MCF 10A (cell line): ENCODE measurements around the gene CCDC88C. TPM values are rescaled to one million over a fixed set of nuclear protein-coding genes. Genes with fewer than 3 reads are reported as not detected.
"Not testable (repeated sequence)": the region's sequence is repeated elsewhere in the genome, so short reads cannot be mapped to it uniquely, and the experiment has no call there.

Experiments used
- BruUV-seq: library from RNA; stranded (reverse); fragments of 400-500 nt; replicated peaks from 2 replicates; lab custom pipeline; 2021; lab: Mats Ljungman, UMichigan
- CTCF ChIA-PET: fragments of 300-600 bp; sonication (Branson Sonifier 250); formaldehyde crosslinking; extraction: SDS; loops from one replicate; lab custom pipeline; 2021; ENCODE audit warnings: antibody characterized with exemption, inconsistent platforms; lab: Yijun Ruan, JAX
- POLR2A ChIA-PET: fragments of 300-600, 350-650 bp; sonication (Branson Sonifier 250); formaldehyde crosslinking; extraction: SDS; loops from one replicate; lab custom pipeline; 2020; ENCODE audit warnings: antibody characterized with exemption, inconsistent platforms; lab: Yijun Ruan, JAX
- DNase-seq: peaks from one replicate; pipeline ENCODE4 v3.0.0-alpha.2; 2018; ENCODE audit not compliant: unreplicated experiment
- H3K27ac Mint-ChIP-seq: one replicate; pipeline ENCODE4 v1.8.0; 2022; ENCODE audit warnings: mild to moderate bottlenecking, low read depth, mixed read lengths; ENCODE audit not compliant: unreplicated experiment
- H3K27me3 Mint-ChIP-seq: one replicate; pipeline ENCODE4 v1.8.0; 2022; ENCODE audit warnings: mixed read lengths; ENCODE audit not compliant: insufficient read depth, unreplicated experiment
- H3K36me3 Mint-ChIP-seq: one replicate; pipeline ENCODE4 v1.8.0; 2022; ENCODE audit warnings: mild to moderate bottlenecking, moderate library complexity, mixed read lengths; ENCODE audit not compliant: insufficient read depth, unreplicated experiment
- H3K4me1 Mint-ChIP-seq: one replicate; pipeline ENCODE4 v1.8.0; 2022; ENCODE audit warnings: mixed read lengths; ENCODE audit not compliant: insufficient read depth, unreplicated experiment
- H3K4me3 Mint-ChIP-seq: one replicate; pipeline ENCODE4 v1.8.0; 2022; ENCODE audit warnings: mild to moderate bottlenecking, moderate library complexity, mixed read lengths; ENCODE audit not compliant: unreplicated experiment
- H3K9me3 Mint-ChIP-seq: one replicate; pipeline ENCODE4 v1.8.0; 2022; ENCODE audit warnings: mixed read lengths; ENCODE audit not compliant: unreplicated experiment
- CTCF ChIP-seq: fragments of 200-600 bp; IDR thresholded peaks from one replicate; pipeline ENCODE4 v1.8.0; 2022; ENCODE audit warnings: antibody characterized with exemption, mild to moderate bottlenecking; ENCODE audit not compliant: unreplicated experiment
- intact Hi-C: fragments of 100-400 bp; cut with micrococcal nuclease; formaldehyde crosslinking; loops from 2 replicates; pipeline ENCODE4 v1.14.1; 2022
- total RNA-seq: library from RNA; stranded (reverse); gene quantifications from 2 replicates; pipeline ENCODE4 v1.2.3, GENCODE V29; 2022

The CCDC88C gene
- total RNA-seq, 1 experiment from 2014 or later: 19.7 TPM

GRCh38 chr14:91269076-91269991 lies 148.3 kb downstream of the CCDC88C start:
- intact Hi-C loops: no loop called here
- DNase-seq: no peak
- H3K36me3 Mint-ChIP-seq: peaks cover 6% of the 10 kb centered on the region
- no TSS peak for BruUV-seq
- TF ChIP-seq CTCF: no peak
- ChIA-PET CTCF (interaction anchor here (0.7 to 1.2 kb wide), 3 partner anchors 16 to 271 kb away, joined by 3 to 4 read pairs (median 3); no protein-coding TSS in a partner anchor), POLR2A (interaction anchor here (0.6 kb wide), 1 partner anchor 60 kb away, joined by 3 read pairs; no protein-coding TSS in a partner anchor)
- no peaks in the 10 kb centered on the region for H3K27me3 Mint-ChIP-seq
- H3K4me1 Mint-ChIP-seq: peaks cover 10% of the 10 kb centered on the region
- no peaks in the 10 kb centered on the region for H3K9me3 Mint-ChIP-seq
- H3K27ac Mint-ChIP-seq: no peak overlapping the region
- H3K4me3 Mint-ChIP-seq: no peak overlapping the region

- intact Hi-C loops: no loop called here
- ChIA-PET CTCF (interaction anchor here (0.7 to 1.2 kb wide), 2 partner anchors 18 to 153 kb away, joined by 3 to 4 read pairs; no protein-coding TSS in a partner anchor), POLR2A (interaction anchor here (0.7 kb wide), 1 partner anchor 11 kb away, joined by 3 read pairs; no protein-coding TSS in a partner anchor)
- Mint-ChIP-seq H3K36me3 (peaks cover 6% of the 10 kb centered on the region), H3K27ac (no peak overlapping the region), H3K4me1 (peaks cover 10% of the 10 kb centered on the region), H3K4me3 (no peak overlapping the region), H3K27me3 (no peaks in the 10 kb centered on the region), H3K9me3 (no peaks in the 10 kb centered on the region)
- no peak for TF ChIP-seq CTCF
- no TSS peak for BruUV-seq
- DNase-seq: no peak
Observed at GRCh38 chr14:91267965-91268437, 149.6 kb downstream of the CCDC88C start.

- H3K4me3 Mint-ChIP-seq, POLR2A ChIA-PET, H3K9me3 Mint-ChIP-seq, BruUV-seq, DNase-seq, H3K27me3 Mint-ChIP-seq, H3K27ac Mint-ChIP-seq, H3K36me3 Mint-ChIP-seq, intact Hi-C loops: not testable (repeated sequence)
- CTCF ChIA-PET: interaction anchor here (0.6 to 1.4 kb wide), 2 partner anchors 89 to 157 kb away, joined by 3 to 4 read pairs; no protein-coding TSS in a partner anchor
- peaks cover 10% of the 10 kb centered on the region for H3K4me1 Mint-ChIP-seq
Observed at GRCh38 chr14:91266276-91266675, 151.3 kb downstream of the CCDC88C start.

- Mint-ChIP-seq H3K27ac (no peak overlapping the region), H3K4me1 (peaks cover 10% of the 10 kb centered on the region), H3K9me3 (no peaks in the 10 kb centered on the region), H3K27me3 (no peaks in the 10 kb centered on the region), H3K4me3 (no peak overlapping the region), H3K36me3 (no peaks in the 10 kb centered on the region)
- ChIA-PET CTCF (interaction anchor here (1.0 kb wide), 1 partner anchor 88 kb away, joined by 3 read pairs; no protein-coding TSS in a partner anchor), POLR2A (no interaction called here)
- TF ChIP-seq CTCF: no peak
- intact Hi-C loops: no loop called here
- no TSS peak for BruUV-seq
- peak; percentile 45 for DNase-seq
Observed at GRCh38 chr14:91265404-91265803, 152.2 kb downstream of the CCDC88C start.
